HG03571 (cell line): Measurements from ENCODE around the gene CHMP4A.

Experiments used
- ATAC-seq: cut with Tn5 transposase; IDR thresholded peaks from one replicate; pipeline ENCODE4 v1.9.1; 2021; ENCODE audit not compliant: unreplicated experiment

The CHMP4A gene

GRCh38 chr14:24198814-24199524, 14.3 kb downstream of the CHMP4A start:
- no peak for ATAC-seq

GRCh38 chr14:24197056-24197450, 16.2 kb downstream of the CHMP4A start:
- no peak for ATAC-seq

- ATAC-seq: no peak
Measured at GRCh38 chr14:24196071-24197055, 16.9 kb downstream of the CHMP4A start.

GRCh38 chr14:24195186-24196070, 17.9 kb downstream of the CHMP4A start, which contains the start of gene TM9SF1:
TM9SF1 (minus strand) TSS chr14:24195441; CDS start chr14:24195019, 422 bp downstream.
- ATAC-seq: peak; percentile 75

- ATAC-seq: no peak
Measured at GRCh38 chr14:24194873-24195185, 18.5 kb downstream of the CHMP4A start.

GRCh38 chr14:24194186-24194872, 19.0 kb downstream of the CHMP4A start:
- no peak for ATAC-seq

GRCh38 chr14:24192933-24193332, 20.4 kb downstream of the CHMP4A start:
- no peak for ATAC-seq

- no peak for ATAC-seq
Measured at GRCh38 chr14:24190416-24190815, 22.9 kb downstream of the CHMP4A start.

- ATAC-seq: no peak
Measured at GRCh38 chr14:24189460-24189859, 23.8 kb downstream of the CHMP4A start.

GRCh38 chr14:24189059-24189375, 24.3 kb downstream of the CHMP4A start:
- no peak for ATAC-seq

GRCh38 chr14:24188251-24189058, 24.8 kb downstream of the CHMP4A start, which contains the start of gene IPO4:
IPO4 (minus strand) TSS chr14:24188816; CDS start chr14:24188787, 29 bp downstream.
- ATAC-seq: peak; percentile 82

GRCh38 chr14:24187539-24187915, 25.8 kb downstream of the CHMP4A start:
- no peak for ATAC-seq

GRCh38 chr14:24186831-24187538, 26.3 kb downstream of the CHMP4A start:
- ATAC-seq: no peak

GRCh38 chr14:24185741-24186140, 27.5 kb downstream of the CHMP4A start:
- ATAC-seq: no peak

GRCh38 chr14:24185026-24185425, 28.3 kb downstream of the CHMP4A start:
- no peak for ATAC-seq

- no peak for ATAC-seq
Measured at GRCh38 chr14:24184104-24184970, 29.0 kb downstream of the CHMP4A start.

- no peak for ATAC-seq
Measured at GRCh38 chr14:24183014-24183481, 30.2 kb downstream of the CHMP4A start.
